Measurements from ENCODE around the gene YWHAB. TPM values are rescaled to one million over a fixed set of nuclear protein-coding genes. Genes with fewer than 3 reads are reported as not detected.

YWHAB gene
- total RNA-seq, 2 donors from 2014 or later = 171 to 176 TPM

DNA sequence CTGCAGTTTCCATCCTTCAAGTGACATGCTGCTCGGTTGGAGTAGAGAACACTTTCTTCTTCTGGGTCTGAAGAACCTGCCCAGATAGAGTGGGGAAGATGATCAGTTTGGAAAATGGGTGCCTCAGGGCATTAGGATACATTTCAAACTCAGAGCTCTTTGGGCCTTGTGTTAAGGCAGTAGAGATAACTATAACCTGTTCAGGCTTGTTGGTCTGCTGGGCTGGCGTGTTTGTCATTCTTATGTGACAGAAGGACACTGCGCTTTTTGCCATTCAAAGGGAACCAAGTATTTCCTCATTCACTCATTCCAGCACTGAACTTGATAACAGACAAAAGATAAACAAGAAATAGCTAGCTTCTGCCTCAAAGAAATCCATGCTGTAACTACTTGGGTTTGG, 70.9 kb downstream of the YWHAB start:
- Mint-ChIP-seq H3K27ac (peak overlapping the region; percentile 4), H3K27me3 (no peaks in the 10 kb centered on the region), H3K36me3 (ENCODE audit: low read depth) (peaks cover 16% of the 10 kb centered on the region), H3K4me1 (peaks cover 52% of the 10 kb centered on the region), H3K4me3 (no peak overlapping the region)
- no peaks in the 10 kb centered on the region for H3K9me3 ChIP-seq (ENCODE audit: control insufficient read depth, low read length, poor library complexity, severe bottlenecking)
- no peak for ATAC-seq
- no peak for DNase-seq

Other genes with a start within 250 kb of the YWHAB start
- gene ADA, start 234.0 kb upstream of the YWHAB start, total RNA-seq = 10 to 100 TPM; 36.0 to 36.1 TPM
- gene CCN5, start 170.3 kb upstream of the YWHAB start, total RNA-seq = not detected
- not detected for gene KCNK15, start 139.8 kb upstream of the YWHAB start, total RNA-seq
- gene RIMS4, start 75.2 kb upstream of the YWHAB start, total RNA-seq = not detected
- gene PABPC1L, start 24.4 kb downstream of the YWHAB start, total RNA-seq = 10 to 100 TPM; 37.5 to 60.3 TPM
- gene TOMM34, start 74.7 kb downstream of the YWHAB start, total RNA-seq = 1 to 10 TPM; 9.1 to 9.2 TPM
- 100 to 1,000 TPM; 271 to 280 TPM for gene STK4, start 80.8 kb downstream of the YWHAB start, total RNA-seq
- not detected for gene KCNS1, start 215.4 kb downstream of the YWHAB start, total RNA-seq
- not detected for gene WFDC5, start 229.5 kb downstream of the YWHAB start, total RNA-seq
- gene WFDC12, start 238.8 kb downstream of the YWHAB start, total RNA-seq = not detected

Measured in T-helper 17 cell (primary cell).